Measurements from ENCODE around the gene CDK5. TPM values are rescaled to one million over a fixed set of nuclear protein-coding genes. Genes with fewer than 3 reads are reported as not detected.

Gene CDK5
- total RNA-seq, 2 experiments from 2014 or later = 12.5 to 16.7 TPM

GRCh38 chr7:151069841-151070573, 12.3 kb upstream of the CDK5 start:
- intact Hi-C loops (cut with DNase I, micrococcal nuclease) = no loop called here
- Mint-ChIP-seq H3K27ac (no peak overlapping the region), H3K36me3 (ENCODE audit: low read depth) (peaks cover 22% of the 10 kb centered on the region), H3K4me1 (no peaks in the 10 kb centered on the region), H3K4me3 (no peak overlapping the region), H3K9me3 (ENCODE audit: low read depth) (no peaks in the 10 kb centered on the region), H3K27me3 (no peaks in the 10 kb centered on the region)
- DNase-seq = no peak
- ATAC-seq = no peak
- CTCF ChIA-PET = no interaction called here
- POLR2A ChIA-PET = no interaction called here

GRCh38 chr7:151068069-151068773, 10.5 kb upstream of the CDK5 start:
- ChIA-PET CTCF (interaction anchor here (0.6 to 1.7 kb wide), 3 partner anchors 24 to 124 kb away, joined by 3 to 4 read pairs (median 4); no protein-coding TSS in a partner anchor), POLR2A (no interaction called here)
- H3K4me3 Mint-ChIP-seq = no peak overlapping the region
- H3K9me3 Mint-ChIP-seq (ENCODE audit: low read depth) = no peaks in the 10 kb centered on the region
- H3K36me3 Mint-ChIP-seq (ENCODE audit: low read depth) = peaks cover 24% of the 10 kb centered on the region
- H3K27ac Mint-ChIP-seq = no peak overlapping the region
- H3K27me3 Mint-ChIP-seq = no peaks in the 10 kb centered on the region
- ATAC-seq = no peak
- no peak for DNase-seq
- intact Hi-C loops (cut with DNase I, micrococcal nuclease) = no loop called here
- no peaks in the 10 kb centered on the region for H3K4me1 Mint-ChIP-seq

GRCh38 chr7:151066273-151066974, 8.7 kb upstream of the CDK5 start:
- Mint-ChIP-seq H3K27me3 (no peaks in the 10 kb centered on the region), H3K9me3 (ENCODE audit: low read depth) (no peaks in the 10 kb centered on the region), H3K36me3 (ENCODE audit: low read depth) (peaks cover 21% of the 10 kb centered on the region), H3K27ac (no peak overlapping the region), H3K4me3 (no peak overlapping the region), H3K4me1 (peaks cover 5% of the 10 kb centered on the region)
- POLR2A ChIA-PET = no interaction called here
- ATAC-seq (no peak), DNase-seq (no peak)
- CTCF ChIA-PET = interaction anchor here (1.5 kb wide), 1 partner anchor 45 kb away, joined by 3 read pairs; no protein-coding TSS in a partner anchor
- intact Hi-C loops (cut with DNase I, micrococcal nuclease) = no loop called here

GRCh38 chr7:151065516-151065915, 7.8 kb upstream of the CDK5 start:
- Mint-ChIP-seq H3K27ac (no peak overlapping the region), H3K27me3 (no peaks in the 10 kb centered on the region), H3K36me3 (ENCODE audit: low read depth) (peaks cover 18% of the 10 kb centered on the region), H3K9me3 (ENCODE audit: low read depth) (no peaks in the 10 kb centered on the region), H3K4me1 (peaks cover 12% of the 10 kb centered on the region), H3K4me3 (no peak overlapping the region)
- DNase-seq = no peak
- ATAC-seq = no peak
- ChIA-PET CTCF (interaction anchor here (1.5 kb wide), 1 partner anchor 45 kb away, joined by 3 read pairs; no protein-coding TSS in a partner anchor), POLR2A (interaction anchor here (0.6 kb wide), 1 partner anchor 15 kb away, joined by 3 read pairs; no protein-coding TSS in a partner anchor)
- intact Hi-C loops (cut with DNase I, micrococcal nuclease) = no loop called here

- Mint-ChIP-seq H3K36me3 (ENCODE audit: low read depth) (peaks cover 17% of the 10 kb centered on the region), H3K27me3 (no peaks in the 10 kb centered on the region), H3K9me3 (ENCODE audit: low read depth) (no peaks in the 10 kb centered on the region), H3K4me3 (no peak overlapping the region), H3K27ac (no peak overlapping the region), H3K4me1 (peaks cover 12% of the 10 kb centered on the region)
- no peak for DNase-seq
- intact Hi-C loops (cut with DNase I, micrococcal nuclease) = no loop called here
- ATAC-seq = no peak
- ChIA-PET POLR2A (interaction anchor here (0.6 kb wide), 1 partner anchor 15 kb away, joined by 3 read pairs; no protein-coding TSS in a partner anchor), CTCF (interaction anchor here (1.1 kb wide), 1 partner anchor 45 kb away, joined by 3 read pairs; no protein-coding TSS in a partner anchor)
These were observed 7.3 kb upstream of the CDK5 start for GRCh38 chr7:151064993-151065392.

- intact Hi-C loops (cut with DNase I, micrococcal nuclease) = no loop called here
- H3K27me3 Mint-ChIP-seq = no peaks in the 10 kb centered on the region
- H3K36me3 Mint-ChIP-seq (ENCODE audit: low read depth) = peaks cover 14% of the 10 kb centered on the region
- CTCF ChIA-PET = interaction anchor here (0.5 to 1.1 kb wide), 2 partner anchors 46 to 304 kb away, joined by 3 read pairs; no protein-coding TSS in a partner anchor
- H3K4me3 Mint-ChIP-seq = no peak overlapping the region
- no peaks in the 10 kb centered on the region for H3K9me3 Mint-ChIP-seq (ENCODE audit: low read depth)
- DNase-seq (no peak), ATAC-seq (no peak)
- no peak overlapping the region for H3K27ac Mint-ChIP-seq
- POLR2A ChIA-PET = no interaction called here
- peaks cover 12% of the 10 kb centered on the region for H3K4me1 Mint-ChIP-seq
These were observed 6.8 kb upstream of the CDK5 start for GRCh38 chr7:151064454-151064853.

- DNase-seq = no peak
- Mint-ChIP-seq H3K27me3 (no peaks in the 10 kb centered on the region), H3K4me1 (peaks cover 20% of the 10 kb centered on the region), H3K4me3 (no peak overlapping the region), H3K36me3 (ENCODE audit: low read depth) (peaks cover 12% of the 10 kb centered on the region), H3K27ac (no peak overlapping the region), H3K9me3 (ENCODE audit: low read depth) (no peaks in the 10 kb centered on the region)
- intact Hi-C loops (cut with DNase I, micrococcal nuclease) = no loop called here
- ChIA-PET POLR2A (interaction anchor here (0.9 kb wide), 1 partner anchor 17 kb away, joined by 3 read pairs; the partner anchor contains the start of gene FASTK), CTCF (interaction anchor here (1.1 kb wide), 1 partner anchor 46 kb away, joined by 3 read pairs; no protein-coding TSS in a partner anchor)
- ATAC-seq = no peak
These were observed 5.5 kb upstream of the CDK5 start for GRCh38 chr7:151063212-151063561.

- ChIA-PET POLR2A (interaction anchor here (0.9 kb wide), 1 partner anchor 18 kb away, joined by 3 read pairs; the partner anchor contains the start of gene FASTK), CTCF (interaction anchor here (1.1 kb wide), 1 partner anchor 45 kb away, joined by 3 read pairs; no protein-coding TSS in a partner anchor)
- no peak for ATAC-seq
- H3K27ac Mint-ChIP-seq = no peak overlapping the region
- intact Hi-C loops (cut with DNase I, micrococcal nuclease) = no loop called here
- peaks cover 10% of the 10 kb centered on the region for H3K36me3 Mint-ChIP-seq (ENCODE audit: low read depth)
- peaks cover 20% of the 10 kb centered on the region for H3K4me1 Mint-ChIP-seq
- no peak overlapping the region for H3K4me3 Mint-ChIP-seq
- H3K27me3 Mint-ChIP-seq = no peaks in the 10 kb centered on the region
- H3K9me3 Mint-ChIP-seq (ENCODE audit: low read depth) = no peaks in the 10 kb centered on the region
- DNase-seq = no peak
These were observed 4.9 kb upstream of the CDK5 start for GRCh38 chr7:151062399-151063211.

- Mint-ChIP-seq H3K36me3 (ENCODE audit: low read depth) (peaks cover 10% of the 10 kb centered on the region), H3K9me3 (ENCODE audit: low read depth) (no peaks in the 10 kb centered on the region), H3K27me3 (no peaks in the 10 kb centered on the region), H3K27ac (no peak overlapping the region), H3K4me3 (peak overlapping the region; percentile 81), H3K4me1 (peaks cover 25% of the 10 kb centered on the region)
- POLR2A ChIA-PET = no interaction called here
- intact Hi-C loops (cut with DNase I, micrococcal nuclease) = no loop called here
- CTCF ChIA-PET = no interaction called here
- DNase-seq = no peak
- no peak for ATAC-seq
These were observed 4.4 kb upstream of the CDK5 start for GRCh38 chr7:151062111-151062398.

GRCh38 chr7:151061213-151062110, 3.8 kb upstream of the CDK5 start:
- CTCF ChIA-PET = interaction anchor here (1.2 kb wide), 1 partner anchor 47 kb away, joined by 5 read pairs; no protein-coding TSS in a partner anchor
- Mint-ChIP-seq H3K27me3 (no peaks in the 10 kb centered on the region), H3K27ac (peak overlapping the region; percentile 6), H3K4me3 (peak overlapping the region; percentile 81), H3K36me3 (ENCODE audit: low read depth) (peaks cover 8% of the 10 kb centered on the region), H3K4me1 (peaks cover 28% of the 10 kb centered on the region), H3K9me3 (ENCODE audit: low read depth) (no peaks in the 10 kb centered on the region)
- DNase-seq (no peak), ATAC-seq (no peak)
- POLR2A ChIA-PET = no interaction called here
- intact Hi-C loops (cut with DNase I, micrococcal nuclease) = no loop called here
